ENCODE results near the gene CES2.

DNA sequence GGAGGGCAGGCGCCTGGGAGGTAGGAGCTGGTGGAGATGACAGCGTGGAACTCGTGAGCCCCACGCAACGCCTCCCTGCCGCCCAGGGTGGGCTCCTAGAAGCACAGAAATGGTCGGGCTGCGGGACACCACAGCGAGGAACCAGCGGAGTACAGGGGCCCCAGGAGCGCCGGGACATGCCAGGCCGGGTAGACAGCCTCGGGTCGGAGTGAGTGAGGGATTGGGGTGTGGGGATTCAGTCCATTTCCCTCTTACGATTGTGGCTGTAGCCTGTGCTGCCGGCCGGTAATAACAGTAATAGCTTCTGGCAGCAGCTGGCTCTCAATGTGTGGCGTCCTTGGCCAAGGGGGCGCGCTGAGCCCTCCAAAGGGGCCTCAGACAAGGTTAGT is 13.5 kb downstream of the CES2 start:
- TF ChIP-seq, protein P1, sequence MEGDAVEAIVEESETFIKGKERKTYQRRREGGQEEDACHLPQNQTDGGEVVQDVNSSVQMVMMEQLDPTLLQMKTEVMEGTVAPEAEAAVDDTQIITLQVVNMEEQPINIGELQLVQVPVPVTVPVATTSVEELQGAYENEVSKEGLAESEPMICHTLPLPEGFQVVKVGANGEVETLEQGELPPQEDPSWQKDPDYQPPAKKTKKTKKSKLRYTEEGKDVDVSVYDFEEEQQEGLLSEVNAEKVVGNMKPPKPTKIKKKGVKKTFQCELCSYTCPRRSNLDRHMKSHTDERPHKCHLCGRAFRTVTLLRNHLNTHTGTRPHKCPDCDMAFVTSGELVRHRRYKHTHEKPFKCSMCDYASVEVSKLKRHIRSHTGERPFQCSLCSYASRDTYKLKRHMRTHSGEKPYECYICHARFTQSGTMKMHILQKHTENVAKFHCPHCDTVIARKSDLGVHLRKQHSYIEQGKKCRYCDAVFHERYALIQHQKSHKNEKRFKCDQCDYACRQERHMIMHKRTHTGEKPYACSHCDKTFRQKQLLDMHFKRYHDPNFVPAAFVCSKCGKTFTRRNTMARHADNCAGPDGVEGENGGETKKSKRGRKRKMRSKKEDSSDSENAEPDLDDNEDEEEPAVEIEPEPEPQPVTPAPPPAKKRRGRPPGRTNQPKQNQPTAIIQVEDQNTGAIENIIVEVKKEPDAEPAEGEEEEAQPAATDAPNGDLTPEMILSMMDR (IDR thresholded peaks at IDR 0.05 in 8 of 11, conservative IDR thresholded peaks at IDR 0.05 in 3 of 11): no peak
- TF ChIP-seq POLR2A (IDR thresholded peaks at IDR 0.05): no peak
